ENCODE measurements around the gene FGFR3. TPM values are rescaled to one million over a fixed set of nuclear protein-coding genes. Genes with fewer than 3 reads are reported as not detected.

The FGFR3 gene
- total RNA-seq, 1 donor from 2014 or later: 32.1 TPM

GRCh38 chr4:1801286-1801958, 8.3 kb downstream of the FGFR3 start:
- ATAC-seq: no peak
- no peak for TF ChIP-seq CTCF (IDR thresholded peaks at IDR 0.05)
- no peak for DNase-seq
- peaks cover 5% of the 10 kb centered on the region for H3K27me3 ChIP-seq
- intact Hi-C loops (cut with DNase I): no loop called here
- no peaks in the 10 kb centered on the region for H3K9me3 ChIP-seq
- no peak overlapping the region for H3K27ac ChIP-seq
- no peak overlapping the region for H3K4me3 ChIP-seq
- no peaks in the 10 kb centered on the region for H3K4me1 ChIP-seq
- H3K36me3 ChIP-seq: peaks cover 3% of the 10 kb centered on the region

- DNase-seq: no peak
- Histone ChIP-seq H3K36me3 (peaks cover 3% of the 10 kb centered on the region), H3K4me3 (no peak overlapping the region), H3K9me3 (no peaks in the 10 kb centered on the region), H3K27ac (no peak overlapping the region), H3K27me3 (no peaks in the 10 kb centered on the region), H3K4me1 (no peaks in the 10 kb centered on the region)
- intact Hi-C loops (cut with DNase I): no loop called here
- no peak for ATAC-seq
- no peak for TF ChIP-seq CTCF (IDR thresholded peaks at IDR 0.05)
Observed at GRCh38 chr4:1802151-1802715, 9.1 kb downstream of the FGFR3 start.

- TF ChIP-seq CTCF (IDR thresholded peaks at IDR 0.05): no peak
- no peaks in the 10 kb centered on the region for H3K9me3 ChIP-seq
- intact Hi-C loops (cut with DNase I): no loop called here
- H3K4me1 ChIP-seq: no peaks in the 10 kb centered on the region
- H3K27me3 ChIP-seq: no peaks in the 10 kb centered on the region
- no peak overlapping the region for H3K27ac ChIP-seq
- ATAC-seq (no peak), DNase-seq (no peak)
- H3K36me3 ChIP-seq: peaks cover 3% of the 10 kb centered on the region
- H3K4me3 ChIP-seq: no peak overlapping the region
Observed at GRCh38 chr4:1802720-1803522, 9.8 kb downstream of the FGFR3 start.

- DNase-seq: no peak
- H3K36me3 ChIP-seq: peaks cover 3% of the 10 kb centered on the region
Observed at GRCh38 chr4:1803523-1804423, 10.7 kb downstream of the FGFR3 start.

More at GRCh38 chr4:1803523-1804423, 10.7 kb downstream of the FGFR3 start:
- no peak for ATAC-seq
- H3K27me3 ChIP-seq: no peaks in the 10 kb centered on the region
- no peak overlapping the region for H3K27ac ChIP-seq
- H3K9me3 ChIP-seq: no peaks in the 10 kb centered on the region
- H3K4me3 ChIP-seq: no peak overlapping the region
- intact Hi-C loops (cut with DNase I): no loop called here
- H3K4me1 ChIP-seq: no peaks in the 10 kb centered on the region
- no peak for TF ChIP-seq CTCF (IDR thresholded peaks at IDR 0.05)

Measured in upper lobe of right lung (tissue), 1 donor.